HepG2 (cell line): Measurements from ENCODE around the gene ZCCHC17. TPM values are rescaled to one million over a fixed set of nuclear protein-coding genes. Genes with fewer than 3 reads are reported as not detected.

Experiments used
- ATAC-seq: fragments of 200-7000 bp; cut with Tn5 transposase; 3 replicates; pipeline ENCODE4 v1.9.1; 2020; ENCODE audit warnings: mild to moderate bottlenecking, moderate library complexity
- BruUV-seq: library from RNA; stranded (reverse); fragments of 400-500 nt; replicated peaks from 2 replicates; lab custom pipeline; 2021; lab: Mats Ljungman, UMichigan
- CTCF ChIA-PET: fragments of 300-600 bp; formaldehyde crosslinking; extraction: SDS; loops from one replicate; lab custom pipeline; 2021; ENCODE audit warnings: low total read pairs, inconsistent platforms, low intra/inter-chr PET ratio; lab: Yijun Ruan, JAX
- POLR2A ChIA-PET: fragments of 350-600 bp; sonication (Branson Sonifier 250); formaldehyde crosslinking; loops from one replicate; lab custom pipeline; 2020; ENCODE audit warnings: antibody characterized with exemption, inconsistent platforms; lab: Yijun Ruan, JAX
- DNase-seq: peaks from one replicate; pipeline ENCODE4 v3.0.0-alpha.2; 2015; ENCODE audit warnings: low spot score
- FAIRE-seq: peaks from 3 replicates; lab custom pipeline; 2011; peaks lifted over from hg19 to GRCh38; lab: Jason Lieb, UNC
- H2AFZ ChIP-seq: one replicate; pipeline ENCODE4 v1.6.1; 2011; ENCODE audit warnings: low read length, inconsistent platforms
- H3K27ac ChIP-seq: fragments of 300-600 bp; 3 replicates; pipeline ENCODE4 v1.8.0; 2011; ENCODE audit warnings: mixed run types, mild to moderate bottlenecking, mixed read lengths, low read length, inconsistent platforms; ENCODE audit not compliant: insufficient read depth; ENCODE audit errors: extremely low read length
- H3K27me3 ChIP-seq, 2 experiments: fragments of 200-600 bp in 1 of 2; 2 replicates in 1 of 2; 3 replicates in 1 of 2; pipeline versions ENCODE4 v1.6.0 to v1.8.0; 2011; ENCODE audit warnings: low read length in 2 of 2, mild to moderate bottlenecking in 2 of 2, moderate library complexity in 2 of 2, inconsistent platforms in 1 of 2; ENCODE audit not compliant: insufficient read depth in 2 of 2, control insufficient read depth in 1 of 2
- H3K36me3 ChIP-seq, 2 experiments: fragments of 200-600 bp in 1 of 2; replicated peaks in 1 of 2; 2 replicates in 1 of 2; 3 replicates in 1 of 2; pipeline versions ENCODE4 v1.5.1 to v1.8.0; 2011; ENCODE audit warnings: low read length in 2 of 2, inconsistent platforms in 1 of 2; ENCODE audit not compliant: insufficient read depth in 2 of 2, control insufficient read depth in 1 of 2
- H3K4me1 ChIP-seq: 2 replicates; pipeline ENCODE4 v1.5.1; 2012; ENCODE audit warnings: low read length, inconsistent platforms; ENCODE audit not compliant: insufficient read depth
- H3K4me2 ChIP-seq: 2 replicates; pipeline ENCODE4 v1.6.0; 2011; ENCODE audit warnings: low read depth, low read length, inconsistent platforms
- H3K4me3 ChIP-seq, 3 experiments: fragments of 200-600 bp in 1 of 3; sonication (generic), shearing (Covaris generic) in 1 of 3; replicated peaks in 1 of 3; 2 replicates each; pipeline ENCODE4 v1.5.1; 2011 to 2016; ENCODE audit warnings: low read length in 3 of 3, inconsistent platforms in 2 of 3, low read depth in 2 of 3, mild to moderate bottlenecking in 2 of 3, control low read depth in 1 of 3, mixed read lengths in 1 of 3; ENCODE audit not compliant: insufficient read depth in 1 of 3
- H3K79me2 ChIP-seq: one replicate; pipeline ENCODE4 v1.6.1; 2011; ENCODE audit warnings: low read length, inconsistent platforms; ENCODE audit not compliant: insufficient read depth
- H3K9ac ChIP-seq: 2 replicates; pipeline ENCODE4 v1.6.0; 2011; ENCODE audit warnings: mild to moderate bottlenecking, low read depth, low read length, inconsistent platforms; ENCODE audit not compliant: insufficient read depth
- H3K9me3 ChIP-seq: 2 replicates; pipeline ENCODE4 v1.5.1; 2012; ENCODE audit warnings: mild to moderate bottlenecking, low read length
- H4K20me1 ChIP-seq: 2 replicates; pipeline ENCODE4 v1.6.0; 2011; ENCODE audit warnings: inconsistent platforms, mild to moderate bottlenecking, low read length, moderate library complexity; ENCODE audit not compliant: insufficient read depth
- ATF7-NPFF ChIP-seq: sonication (generic); formaldehyde crosslinking; IDR thresholded peaks from 2 replicates; pipeline ENCODE4 v1.8.1; 2023; ENCODE audit warnings: mild to moderate bottlenecking, low read depth, missing genetic modification reagents, moderate library complexity
- HMGA1 ChIP-seq: sonication (generic); formaldehyde crosslinking; conservative IDR thresholded peaks from 2 replicates; pipeline ENCODE4 v1.4.0; 2020; ENCODE audit warnings: missing genetic modification reagents
- IRF2 ChIP-seq: IDR thresholded peaks from 2 replicates; pipeline ENCODE4 v1.6.1; 2018; ENCODE audit warnings: missing genetic modification reagents, missing compliant biosample characterization
- KDM2A ChIP-seq: sonication (generic); formaldehyde crosslinking; IDR thresholded peaks from 2 replicates; pipeline ENCODE4 v1.4.0; 2020; ENCODE audit warnings: low read depth, missing genetic modification reagents, borderline replicate concordance
- NBN ChIP-seq: fragments of 450-650 bp; conservative IDR thresholded peaks from 2 replicates; pipeline ENCODE4 v1.6.1; 2017
- NRL ChIP-seq: sonication (generic); formaldehyde crosslinking; IDR thresholded peaks from 2 replicates; pipeline ENCODE4 v1.5.0; 2020; ENCODE audit warnings: missing genetic modification reagents, mild to moderate bottlenecking, moderate library complexity, borderline replicate concordance
- SCMH1 ChIP-seq: sonication (generic); formaldehyde crosslinking; IDR thresholded peaks from 2 replicates; pipeline ENCODE4 v1.9.0; 2021; ENCODE audit warnings: missing genetic modification reagents, mild to moderate bottlenecking, borderline replicate concordance
- ZFP37 ChIP-seq: sonication (generic); formaldehyde crosslinking; IDR thresholded peaks from 2 replicates; pipeline ENCODE4 v1.4.0; 2020; ENCODE audit warnings: missing genetic modification reagents, borderline replicate concordance
- ZNF317 ChIP-seq: sonication (generic); formaldehyde crosslinking; IDR thresholded peaks from 2 replicates; pipeline ENCODE4 v1.5.0; 2020; ENCODE audit warnings: mild to moderate bottlenecking, missing genetic modification reagents
- ZNF33A ChIP-seq: sonication (generic); formaldehyde crosslinking; IDR thresholded peaks from 2 replicates; pipeline ENCODE4 v1.5.1; 2020; ENCODE audit warnings: missing genetic modification reagents, mild to moderate bottlenecking, moderate library complexity, borderline replicate concordance
- ZNF549 ChIP-seq: sonication (generic); formaldehyde crosslinking; IDR thresholded peaks from 2 replicates; pipeline ENCODE4 v1.5.0; 2020; ENCODE audit warnings: missing genetic modification reagents
- ZNF652 ChIP-seq: IDR thresholded peaks from 2 replicates; pipeline ENCODE4 v1.6.1; 2016; ENCODE audit warnings: low read depth, borderline replicate concordance
- ZNF768 ChIP-seq: sonication (generic); formaldehyde crosslinking; IDR thresholded peaks from 2 replicates; pipeline ENCODE4 v1.4.0; 2020; ENCODE audit warnings: missing genetic modification reagents
- ZNF841 ChIP-seq: sonication (generic); formaldehyde crosslinking; IDR thresholded peaks from 2 replicates; pipeline ENCODE4 v1.8.1; 2023; ENCODE audit warnings: missing genetic modification reagents, borderline replicate concordance
- ZSCAN12 ChIP-seq: sonication (generic); formaldehyde crosslinking; IDR thresholded peaks from 2 replicates; pipeline ENCODE4 v1.9.0; 2021; ENCODE audit warnings: mild to moderate bottlenecking, missing genetic modification reagents
- WGBS: methylation state at CpG from one replicate; pipeline ENCODE4 v1.1.6; 2017; ENCODE audit warnings: low lambda C conversion rate; 5-methylcytosine and 5-hydroxymethylcytosine counted together
- in situ Hi-C: cut with HindIII; loops from 2 replicates; pipeline ENCODE4 v1.10.0; 2017; ENCODE audit warnings: low pct_unique_long_range_greater_than_20kb; ENCODE audit not compliant: extremely low pct_ligation_motif_present
- intact Hi-C: fragments of 100-400 bp; cut with micrococcal nuclease; formaldehyde crosslinking; loops from one replicate; pipeline ENCODE4 v1.10.0; 2022; ENCODE audit not compliant: unreplicated experiment
- polyA plus RNA-seq, 8 experiments: library from polyadenylated mRNA; depleted of rRNA in 3 of 8; stranded (reverse) in 7 of 8; unstranded in 1 of 8; fragments of >200 nt; fragmentation: Illumina TruSeq in 4 of 8; extraction: Trizol in 4 of 8; gene quantifications; 2 replicates each; pipeline versions ENCODE4 v1.2.1 to v1.2.3, GENCODE V29; 2011 to 2016; ENCODE audit warnings: low read depth in 4 of 8, missing spikeins in 1 of 8, mixed read lengths in 1 of 8; ENCODE audit not compliant: insufficient read depth in 1 of 8
- total RNA-seq, 5 experiments: library from RNA; depleted of rRNA; stranded (reverse); fragments of >200 nt; fragmentation: Illumina TruSeq; extraction: Trizol; gene quantifications; 2 replicates each; pipeline ENCODE4 v1.2.3, GENCODE V29; 2016; ENCODE audit warnings: low read depth in 1 of 5
- TF ChIP-seq, protein P1 (sequence below), 2 experiments: IDR thresholded peaks; 2 replicates each; pipeline ENCODE4 v1.6.1; 2011 to 2012; ENCODE audit warnings: low read length in 2 of 2, borderline replicate concordance in 1 of 2, low read depth in 1 of 2, mild to moderate bottlenecking in 1 of 2, moderate library complexity in 1 of 2
- TF ChIP-seq, protein P2 (sequence below): IDR thresholded peaks from 2 replicates; pipeline ENCODE4 v1.4.0; 2020; ENCODE audit warnings: mild to moderate bottlenecking, missing genetic modification reagents
- TF ChIP-seq, protein P3 (sequence below): sonication (generic); formaldehyde crosslinking; IDR thresholded peaks from 2 replicates; pipeline ENCODE4 v1.4.0; 2020; ENCODE audit warnings: missing genetic modification reagents

The ZCCHC17 gene
- total and polyA plus RNA-seq, 2 of the 13 experiments (the other 11 are each of a cell fraction or from before 2014, with no cell fraction given), result 20.5 to 53.0 TPM

DNA sequence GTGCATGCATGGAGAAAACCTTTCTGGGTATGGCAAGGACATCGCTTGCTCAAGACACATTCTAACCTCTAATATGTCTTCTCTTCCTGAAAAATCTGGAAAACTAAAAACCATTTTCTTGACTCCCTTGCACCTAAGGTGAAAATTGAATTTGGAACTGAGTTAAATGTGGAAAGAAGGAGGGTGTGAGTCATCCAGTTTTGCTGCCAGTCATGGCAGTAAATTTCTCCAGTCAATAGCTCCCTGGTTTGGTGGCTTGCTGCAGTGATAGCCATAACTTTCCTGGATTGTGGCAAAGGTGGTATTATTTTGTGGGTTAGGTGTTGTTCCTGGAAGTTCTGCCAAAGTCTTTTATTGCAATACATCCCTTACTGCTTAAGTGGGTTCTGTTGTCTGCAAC, 2.5 kb downstream of the ZCCHC17 start:
- in situ Hi-C loops, result no loop called here
- H3K27ac ChIP-seq, result no peak overlapping the region
- TF ChIP-seq, protein P1, sequence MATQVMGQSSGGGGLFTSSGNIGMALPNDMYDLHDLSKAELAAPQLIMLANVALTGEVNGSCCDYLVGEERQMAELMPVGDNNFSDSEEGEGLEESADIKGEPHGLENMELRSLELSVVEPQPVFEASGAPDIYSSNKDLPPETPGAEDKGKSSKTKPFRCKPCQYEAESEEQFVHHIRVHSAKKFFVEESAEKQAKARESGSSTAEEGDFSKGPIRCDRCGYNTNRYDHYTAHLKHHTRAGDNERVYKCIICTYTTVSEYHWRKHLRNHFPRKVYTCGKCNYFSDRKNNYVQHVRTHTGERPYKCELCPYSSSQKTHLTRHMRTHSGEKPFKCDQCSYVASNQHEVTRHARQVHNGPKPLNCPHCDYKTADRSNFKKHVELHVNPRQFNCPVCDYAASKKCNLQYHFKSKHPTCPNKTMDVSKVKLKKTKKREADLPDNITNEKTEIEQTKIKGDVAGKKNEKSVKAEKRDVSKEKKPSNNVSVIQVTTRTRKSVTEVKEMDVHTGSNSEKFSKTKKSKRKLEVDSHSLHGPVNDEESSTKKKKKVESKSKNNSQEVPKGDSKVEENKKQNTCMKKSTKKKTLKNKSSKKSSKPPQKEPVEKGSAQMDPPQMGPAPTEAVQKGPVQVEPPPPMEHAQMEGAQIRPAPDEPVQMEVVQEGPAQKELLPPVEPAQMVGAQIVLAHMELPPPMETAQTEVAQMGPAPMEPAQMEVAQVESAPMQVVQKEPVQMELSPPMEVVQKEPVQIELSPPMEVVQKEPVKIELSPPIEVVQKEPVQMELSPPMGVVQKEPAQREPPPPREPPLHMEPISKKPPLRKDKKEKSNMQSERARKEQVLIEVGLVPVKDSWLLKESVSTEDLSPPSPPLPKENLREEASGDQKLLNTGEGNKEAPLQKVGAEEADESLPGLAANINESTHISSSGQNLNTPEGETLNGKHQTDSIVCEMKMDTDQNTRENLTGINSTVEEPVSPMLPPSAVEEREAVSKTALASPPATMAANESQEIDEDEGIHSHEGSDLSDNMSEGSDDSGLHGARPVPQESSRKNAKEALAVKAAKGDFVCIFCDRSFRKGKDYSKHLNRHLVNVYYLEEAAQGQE (IDR thresholded peaks at IDR 0.05; ENCODE audit: borderline replicate concordance in 1 of 2, low read depth in 1 of 2, low read length in 2 of 2), result no peak
- TF ChIP-seq ZNF841 (CRISPR knock-in tag) (no peak), ZNF768 (CRISPR knock-in tag) (no peak), ZFP37 (no peak), ZSCAN12 (CRISPR knock-in tag) (no peak), NRL (CRISPR knock-in tag) (no peak), NBN (no peak), ATF7-NPFF (CRISPR knock-in tag) (no peak), ZNF549 (no peak), KDM2A (no peak), IRF2 (CRISPR knock-in tag) (no peak), ZNF33A (CRISPR knock-in tag) (no peak), SCMH1 (no peak), ZNF652 (CRISPR knock-in tag) (no peak), HMGA1 (CRISPR knock-in tag) (no peak), ZNF317 (CRISPR knock-in tag) (no peak)
- TF ChIP-seq, protein P2, sequence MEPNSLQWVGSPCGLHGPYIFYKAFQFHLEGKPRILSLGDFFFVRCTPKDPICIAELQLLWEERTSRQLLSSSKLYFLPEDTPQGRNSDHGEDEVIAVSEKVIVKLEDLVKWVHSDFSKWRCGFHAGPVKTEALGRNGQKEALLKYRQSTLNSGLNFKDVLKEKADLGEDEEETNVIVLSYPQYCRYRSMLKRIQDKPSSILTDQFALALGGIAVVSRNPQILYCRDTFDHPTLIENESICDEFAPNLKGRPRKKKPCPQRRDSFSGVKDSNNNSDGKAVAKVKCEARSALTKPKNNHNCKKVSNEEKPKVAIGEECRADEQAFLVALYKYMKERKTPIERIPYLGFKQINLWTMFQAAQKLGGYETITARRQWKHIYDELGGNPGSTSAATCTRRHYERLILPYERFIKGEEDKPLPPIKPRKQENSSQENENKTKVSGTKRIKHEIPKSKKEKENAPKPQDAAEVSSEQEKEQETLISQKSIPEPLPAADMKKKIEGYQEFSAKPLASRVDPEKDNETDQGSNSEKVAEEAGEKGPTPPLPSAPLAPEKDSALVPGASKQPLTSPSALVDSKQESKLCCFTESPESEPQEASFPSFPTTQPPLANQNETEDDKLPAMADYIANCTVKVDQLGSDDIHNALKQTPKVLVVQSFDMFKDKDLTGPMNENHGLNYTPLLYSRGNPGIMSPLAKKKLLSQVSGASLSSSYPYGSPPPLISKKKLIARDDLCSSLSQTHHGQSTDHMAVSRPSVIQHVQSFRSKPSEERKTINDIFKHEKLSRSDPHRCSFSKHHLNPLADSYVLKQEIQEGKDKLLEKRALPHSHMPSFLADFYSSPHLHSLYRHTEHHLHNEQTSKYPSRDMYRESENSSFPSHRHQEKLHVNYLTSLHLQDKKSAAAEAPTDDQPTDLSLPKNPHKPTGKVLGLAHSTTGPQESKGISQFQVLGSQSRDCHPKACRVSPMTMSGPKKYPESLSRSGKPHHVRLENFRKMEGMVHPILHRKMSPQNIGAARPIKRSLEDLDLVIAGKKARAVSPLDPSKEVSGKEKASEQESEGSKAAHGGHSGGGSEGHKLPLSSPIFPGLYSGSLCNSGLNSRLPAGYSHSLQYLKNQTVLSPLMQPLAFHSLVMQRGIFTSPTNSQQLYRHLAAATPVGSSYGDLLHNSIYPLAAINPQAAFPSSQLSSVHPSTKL, result no peak
- TF ChIP-seq, protein P3, sequence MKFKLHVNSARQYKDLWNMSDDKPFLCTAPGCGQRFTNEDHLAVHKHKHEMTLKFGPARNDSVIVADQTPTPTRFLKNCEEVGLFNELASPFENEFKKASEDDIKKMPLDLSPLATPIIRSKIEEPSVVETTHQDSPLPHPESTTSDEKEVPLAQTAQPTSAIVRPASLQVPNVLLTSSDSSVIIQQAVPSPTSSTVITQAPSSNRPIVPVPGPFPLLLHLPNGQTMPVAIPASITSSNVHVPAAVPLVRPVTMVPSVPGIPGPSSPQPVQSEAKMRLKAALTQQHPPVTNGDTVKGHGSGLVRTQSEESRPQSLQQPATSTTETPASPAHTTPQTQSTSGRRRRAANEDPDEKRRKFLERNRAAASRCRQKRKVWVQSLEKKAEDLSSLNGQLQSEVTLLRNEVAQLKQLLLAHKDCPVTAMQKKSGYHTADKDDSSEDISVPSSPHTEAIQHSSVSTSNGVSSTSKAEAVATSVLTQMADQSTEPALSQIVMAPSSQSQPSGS, result no peak

More for the DNA sequence above, 2.5 kb downstream of the ZCCHC17 start:
- Histone ChIP-seq H3K4me1 (peaks cover 44% of the 10 kb centered on the region), H3K27me3 (no peaks in the 10 kb centered on the region; a peak in 1 of 5 replicates), H2AFZ (no peak overlapping the region), H3K9ac (no peak overlapping the region), H3K4me2 (no peak overlapping the region), H4K20me1 (no peaks in the 10 kb centered on the region), H3K9me3 (no peaks in the 10 kb centered on the region), H3K4me3 (no peak overlapping the region), H3K79me2 (peaks cover 57% of the 10 kb centered on the region), H3K36me3 (peaks cover 0 to under 1% of the 10 kb centered on the region in 2 experiments; a peak in 1 of 5 replicates)
- ATAC-seq, result no peak
- no TSS peak for BruUV-seq
- FAIRE-seq, result no peak
- ChIA-PET CTCF (no interaction called here), POLR2A (no interaction called here)
- intact Hi-C loops, result no loop called here
- no peak for DNase-seq
- WGBS, result 93% methylated on average over 1 of the region's 1 CpG
